Stomach (tissue), 4 donors: ENCODE measurements around the gene UBE2R2.

Source experiments
- CTCF ChIP-seq, 7 experiments: fragments of 450-650 bp in 4 of 7; fragments of 200-600 bp in 3 of 7; sonication (generic) in 3 of 7; IDR thresholded peaks; one replicate each; pipeline ENCODE4 v1.5.1; 2016 to 2019; ENCODE audit warnings: antibody characterized with exemption in 7 of 7, control low read depth in 2 of 7, mild to moderate bottlenecking in 1 of 7
- EP300 ChIP-seq: sonication (generic); formaldehyde crosslinking; IDR thresholded peaks from one replicate; pipeline ENCODE4 v1.6.1; 2017; ENCODE audit warnings: antibody characterized with exemption
- POLR2A ChIP-seq, 4 donors: fragments of 450-650 bp; IDR thresholded peaks; one replicate each; pipeline ENCODE4 v1.6.1; 2016; ENCODE audit warnings: antibody characterized with exemption in 4 of 4, control low read depth in 2 of 4, mild to moderate bottlenecking in 1 of 4, moderate library complexity in 1 of 4
- POLR2AphosphoS5 ChIP-seq, 3 donors: sonication (generic); formaldehyde crosslinking; IDR thresholded peaks; one replicate each; pipeline ENCODE4 v1.6.1; 2016; ENCODE audit warnings: antibody characterized with exemption in 3 of 3

- TF ChIP-seq CTCF (IDR thresholded peaks at IDR 0.05) = no peak
- no peak for TF ChIP-seq POLR2AphosphoS5 (IDR thresholded peaks at IDR 0.05)
- TF ChIP-seq POLR2A (IDR thresholded peaks at IDR 0.05) = no peak
- no peak for TF ChIP-seq EP300
Observed at GRCh38 chr9:33781736-33782135, 35.2 kb upstream of the UBE2R2 start.
